H1 (cell line): ENCODE data around the gene KCNS3. TPM values are rescaled to one million over a fixed set of nuclear protein-coding genes. Genes with fewer than 3 reads are reported as not detected.

Experiments used
- CHD7 ChIP-seq: fragments of 300-600 bp; sonication (generic); IDR thresholded peaks from 2 replicates; pipeline ENCODE4 v1.7.1; 2012; ENCODE audit warnings: low read length, moderate library complexity, mild to moderate bottlenecking, inconsistent platforms; ENCODE audit not compliant: insufficient replicate concordance
- CTCF ChIP-seq, 3 experiments: IDR thresholded peaks; 1 replicate in 2 of 3; 2 replicates in 1 of 3; pipeline versions ENCODE4 v1.5.1 to v1.6.1; 2011; ENCODE audit warnings: low read length in 3 of 3, mild to moderate bottlenecking in 3 of 3, inconsistent platforms in 2 of 3, low read depth in 1 of 3, moderate library complexity in 1 of 3; ENCODE audit not compliant: insufficient read depth in 1 of 3; ENCODE audit errors: control extremely low read depth in 1 of 3
- polyA plus RNA-seq, 7 experiments: library from polyadenylated mRNA; depleted of rRNA in 3 of 7; stranded (reverse) in 5 of 7; unstranded in 2 of 7; fragments of >200 nt in 5 of 7; fragments of 200-250 nt in 2 of 7; gene quantifications; 1 replicate in 5 of 7; 2 replicates in 1 of 7; 4 replicates in 1 of 7; pipeline versions ENCODE4 v1.2.1 to v1.2.3, GENCODE V29; 2011 to 2013; ENCODE audit warnings: missing spikeins in 2 of 7, mixed read lengths in 2 of 7
- total RNA-seq: library from RNA; stranded (reverse); fragmentation: NEBNext Ultra II Directional; extraction: Animal tissue kit (Norgen Biotek cat#: 25700); gene quantifications from 2 replicates; pipeline ENCODE4 v1.2.1, GENCODE V29; 2021

The KCNS3 gene
- total and polyA plus RNA-seq, 2 of the 8 experiments (the other 6 are each of a cell fraction or from before 2014, with no cell fraction given): 22.7 to 23.0 TPM

- TF ChIP-seq CHD7 (no peak), CTCF (IDR thresholded peaks at IDR 0.05; ENCODE audit: control extremely low read depth in 1 of 3, insufficient read depth in 1 of 3, low read depth in 1 of 3, low read length in 3 of 3) (no peak)
These were observed 1.9 kb upstream of the KCNS3 start (continued) for GRCh38 chr2:17876590-17876989.
